Measurements from ENCODE around the gene STAG3.
"Not testable (repeated sequence)": the region's sequence is repeated elsewhere in the genome, so short reads cannot be mapped to it uniquely, and the experiment has no call there.

STAG3 gene

DNA sequence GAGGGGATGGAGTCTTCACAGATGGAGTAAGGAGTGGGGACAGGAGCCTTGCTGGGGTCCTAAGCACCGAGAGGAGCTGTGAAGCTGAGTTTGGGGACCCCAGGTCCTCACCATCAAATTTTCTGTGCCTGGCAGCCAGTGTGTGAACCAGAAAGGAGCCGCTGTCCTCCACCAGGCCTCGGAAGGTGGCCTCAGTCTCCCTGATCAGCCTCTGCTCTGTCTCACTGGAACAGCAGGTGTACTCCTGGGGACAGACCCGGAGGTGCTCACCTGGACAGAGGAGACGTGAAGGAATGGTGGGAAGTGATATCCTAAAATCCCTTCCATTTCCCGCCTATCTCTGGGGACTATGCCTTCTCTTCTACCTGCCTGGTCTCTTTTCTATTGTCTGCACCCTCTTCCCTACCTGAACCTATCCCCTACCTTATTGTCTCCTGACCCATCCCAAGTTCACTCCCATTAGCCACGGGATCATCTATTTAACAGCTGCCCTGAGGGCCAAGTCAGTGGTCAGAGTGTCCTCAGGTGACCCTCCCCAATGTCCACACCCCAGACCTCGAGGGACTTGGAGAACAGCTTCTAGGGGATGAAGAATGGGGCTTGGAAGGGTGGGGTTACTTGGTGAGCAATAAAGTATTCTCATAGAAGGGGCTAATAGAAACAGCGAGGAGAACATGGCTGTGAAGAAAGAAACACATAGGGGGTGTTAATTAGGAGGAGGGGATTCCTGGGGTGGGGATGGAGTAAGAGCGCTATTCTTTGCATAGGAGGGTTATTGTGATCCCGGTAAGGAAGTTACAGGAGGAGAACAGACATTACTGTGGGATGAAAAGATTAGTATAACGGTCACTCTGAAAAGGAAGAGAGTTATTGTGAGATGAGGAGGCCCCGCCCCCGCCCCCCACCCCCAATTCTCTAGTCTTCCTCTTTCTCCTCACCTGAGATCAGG, 1.3 kb upstream of the STAG3 start:
- no peak for DNase-seq

DNA sequence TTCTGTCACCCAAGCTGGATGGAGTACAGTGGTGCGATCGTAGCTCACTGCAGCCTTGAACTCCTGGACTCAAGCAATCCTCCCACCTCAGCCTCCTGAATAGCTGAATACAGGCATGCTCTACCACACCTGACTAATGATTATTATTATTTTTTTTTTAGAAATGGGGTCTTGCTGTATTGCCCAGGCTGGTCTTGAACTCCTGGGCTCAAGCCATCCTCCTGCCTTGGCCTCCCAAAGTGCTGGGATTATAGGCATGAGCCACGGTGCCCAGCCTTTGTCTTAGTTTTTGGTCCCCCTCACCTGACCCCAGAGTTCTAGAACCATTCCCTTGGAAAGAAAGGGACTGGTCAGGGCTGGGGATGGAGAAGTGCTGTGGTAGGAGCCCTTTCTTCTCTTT, 2.4 kb downstream of the STAG3 start:
- DNase-seq, result not testable (repeated sequence)

DNA sequence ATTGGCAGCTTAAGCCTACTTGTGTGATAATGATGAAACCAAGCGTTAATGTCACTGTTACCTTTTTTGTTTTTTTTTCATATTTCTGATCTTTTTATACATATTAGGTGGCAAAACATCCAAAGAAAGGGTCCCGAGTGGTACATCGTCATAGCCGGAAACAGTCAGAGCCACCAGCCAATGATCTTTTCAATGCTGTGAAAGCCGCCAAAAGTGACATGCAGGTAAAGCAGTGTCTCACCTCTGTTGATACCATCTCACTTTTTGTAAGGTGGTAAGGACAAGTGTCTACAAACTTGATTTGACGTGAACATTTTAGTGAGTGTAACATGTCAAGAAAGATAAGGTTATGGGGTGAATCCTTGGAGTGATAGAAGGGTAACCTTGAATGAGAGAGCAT, 4.9 kb downstream of the STAG3 start:
- DNase-seq, result not testable (repeated sequence)

DNA sequence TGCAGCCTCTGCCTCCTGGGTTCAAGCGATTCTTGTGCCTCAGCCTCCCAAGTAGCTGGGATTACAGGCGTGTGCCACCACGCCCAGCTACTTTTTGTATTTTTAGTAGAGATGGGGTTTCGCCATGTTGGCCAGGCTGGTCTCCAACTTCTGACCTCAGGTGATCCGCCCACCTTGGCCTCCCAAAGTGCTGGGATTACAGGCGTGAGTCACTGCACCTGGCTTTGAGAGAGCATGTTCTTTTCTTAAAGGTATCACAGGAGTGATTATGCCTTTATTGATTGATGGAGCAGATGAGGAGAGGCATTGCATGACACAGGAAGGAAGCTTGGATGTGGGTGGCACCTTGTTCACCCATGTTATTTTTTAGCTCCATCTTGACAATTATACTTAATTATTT, 5.4 kb downstream of the STAG3 start:
- DNase-seq, result not testable (repeated sequence)

DNA sequence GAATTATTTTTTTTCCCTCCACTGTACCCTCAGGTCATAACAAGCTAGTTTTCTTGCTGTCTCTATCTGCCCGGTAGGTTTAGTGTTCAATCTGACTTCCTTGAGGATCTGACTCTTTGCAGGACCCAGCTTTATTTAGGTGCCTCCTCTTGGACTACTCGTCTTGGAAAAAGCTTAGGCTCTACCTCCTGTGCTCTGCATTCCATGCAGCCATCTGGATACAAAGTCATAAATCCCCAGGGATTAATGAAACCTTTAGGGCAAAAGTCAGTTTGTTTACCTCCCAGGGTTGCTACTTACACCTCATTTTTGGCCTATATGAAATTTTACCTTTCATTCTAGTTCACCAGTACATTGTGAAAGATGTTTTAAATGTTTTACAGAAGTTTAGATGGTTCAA, 8.0 kb downstream of the STAG3 start:
- no peak for DNase-seq

DNA sequence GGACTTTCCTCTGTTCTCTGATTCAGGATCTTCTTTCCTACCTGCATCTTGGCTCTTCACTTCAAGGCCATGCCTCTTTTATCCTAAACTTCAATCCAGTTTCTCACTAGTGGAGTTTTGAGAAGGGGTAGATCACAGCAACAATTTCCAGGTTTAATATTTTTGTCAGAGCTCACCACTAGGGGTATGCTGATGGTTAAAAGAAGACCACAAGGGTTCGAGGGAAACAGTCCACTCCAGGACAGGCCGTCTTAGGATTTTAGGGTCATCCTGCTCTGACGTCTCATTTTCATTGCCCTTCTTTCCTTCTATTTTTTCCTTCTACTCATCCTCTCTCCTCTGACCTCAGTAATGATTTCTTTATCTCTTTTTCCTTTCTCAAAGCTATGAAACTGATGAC, 11.3 kb downstream of the STAG3 start:
- no peak for DNase-seq

DNA sequence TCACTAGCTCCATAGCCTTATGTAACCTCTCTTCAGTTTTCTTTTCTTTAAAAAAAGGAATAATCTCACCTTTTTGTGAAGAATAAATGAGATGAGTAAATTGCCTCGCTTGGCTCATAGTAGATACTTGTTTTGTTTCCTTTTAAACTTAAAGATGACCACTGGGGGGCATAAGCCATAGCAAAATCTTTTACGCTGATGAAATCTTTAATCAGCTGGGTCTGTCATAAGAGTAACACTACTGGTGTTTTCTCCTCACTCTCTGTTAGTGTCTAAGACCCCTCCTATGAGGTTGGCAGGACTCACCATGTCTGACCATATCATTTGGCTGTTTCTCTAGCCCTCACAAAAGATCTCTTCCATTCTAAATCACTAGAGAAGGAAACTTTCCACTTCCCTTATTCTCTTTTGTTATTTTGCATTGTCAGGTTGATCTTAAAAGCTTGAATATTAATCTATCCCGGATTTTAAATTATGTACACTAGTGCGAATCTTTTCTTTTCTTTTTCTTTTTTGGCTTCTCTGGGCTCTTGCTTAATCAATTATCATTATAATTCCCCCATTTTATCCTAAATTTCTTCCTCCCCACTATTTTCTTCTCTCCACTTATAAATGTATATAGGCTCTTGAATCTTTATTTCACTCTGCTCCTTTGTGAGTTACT, 12.5 kb downstream of the STAG3 start:
- no peak for DNase-seq

DNA sequence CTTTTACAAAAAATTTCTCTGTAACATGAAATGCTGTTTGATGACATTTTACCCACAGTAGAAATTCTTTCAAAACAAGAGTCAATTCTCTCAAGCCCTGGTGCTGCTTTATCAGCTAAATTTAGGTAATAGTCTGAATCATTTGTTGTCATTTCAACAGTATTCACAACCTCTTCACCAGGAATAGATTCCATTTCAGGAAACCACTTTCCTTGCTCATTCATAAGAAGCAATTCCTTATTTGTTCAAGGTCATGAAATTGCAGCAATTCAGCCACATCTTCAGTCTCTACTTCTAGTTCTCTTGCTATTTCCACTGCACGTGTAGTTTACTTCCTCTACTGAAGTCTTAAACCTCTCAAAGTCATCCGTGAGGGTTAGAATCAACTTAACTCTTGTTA, 14.1 kb downstream of the STAG3 start:
- DNase-seq, result no peak

DNA sequence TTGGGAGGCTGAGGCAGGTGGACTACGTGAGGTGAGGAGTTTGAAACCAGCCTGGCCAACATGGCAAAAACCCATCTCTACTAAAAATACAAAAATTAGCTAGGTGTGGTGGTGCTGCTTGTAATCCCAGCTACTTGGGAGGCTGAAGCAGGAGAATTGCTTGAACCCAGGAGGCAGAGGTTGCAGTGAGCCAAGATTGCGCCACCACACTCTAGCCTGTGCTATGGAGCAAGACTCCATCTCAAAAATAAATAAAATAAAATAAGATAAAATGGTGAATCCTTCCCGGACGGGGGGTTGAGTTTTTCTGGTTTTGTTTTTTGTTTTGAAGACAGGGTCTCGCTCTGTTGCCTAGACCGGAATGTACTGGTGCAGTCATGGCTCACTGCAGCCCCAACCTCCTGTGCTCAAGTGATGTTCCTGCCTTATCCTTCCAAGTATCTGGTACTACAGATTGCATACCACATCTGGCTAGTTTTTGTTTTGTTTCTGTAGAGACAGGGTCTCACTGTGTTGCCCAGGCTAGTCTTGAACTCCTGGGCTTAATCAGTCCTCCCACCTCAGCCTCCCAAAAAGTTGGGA, 14.7 kb downstream of the STAG3 start:
- not testable (repeated sequence) for DNase-seq

DNA sequence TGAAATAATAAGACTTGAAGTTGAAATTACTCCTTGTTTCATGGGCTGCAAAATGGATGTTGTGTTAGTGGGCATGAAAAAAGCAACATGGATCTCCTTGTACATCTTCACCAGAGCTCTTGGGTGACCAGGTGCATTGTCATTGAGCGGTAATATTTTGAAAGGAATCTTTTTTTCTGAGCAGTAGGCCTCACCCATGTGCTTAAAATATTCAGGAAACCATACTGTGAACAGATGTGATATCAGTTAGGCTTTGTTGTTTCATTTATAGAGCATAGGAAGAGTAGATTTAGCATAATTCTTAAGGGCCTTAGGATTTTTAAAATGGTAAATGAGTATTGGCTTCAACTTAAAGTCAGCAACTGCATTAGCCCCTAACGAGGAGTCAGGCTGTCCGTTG, 15.3 kb downstream of the STAG3 start:
- no peak for DNase-seq

DNA sequence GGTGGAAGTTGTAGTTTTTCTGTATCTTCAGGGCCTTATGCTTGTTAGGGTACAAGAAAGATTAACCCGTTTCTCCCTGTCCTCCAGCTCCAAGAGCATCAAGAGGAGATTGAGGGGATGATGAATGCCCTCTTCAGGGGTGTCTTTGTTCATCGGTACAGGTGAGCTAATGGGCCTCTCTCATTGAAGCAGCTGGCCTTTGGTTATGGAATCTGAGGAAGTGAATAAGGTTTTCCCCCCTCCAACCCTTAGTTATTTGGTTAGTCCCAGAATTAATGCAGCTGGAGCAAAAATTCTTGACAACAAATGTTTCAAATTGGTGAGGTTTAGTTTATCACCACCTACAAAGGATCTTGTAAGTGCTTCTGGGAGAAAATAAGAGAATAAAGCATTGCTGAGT, 17.5 kb downstream of the STAG3 start:
- DNase-seq, result no peak

DNA sequence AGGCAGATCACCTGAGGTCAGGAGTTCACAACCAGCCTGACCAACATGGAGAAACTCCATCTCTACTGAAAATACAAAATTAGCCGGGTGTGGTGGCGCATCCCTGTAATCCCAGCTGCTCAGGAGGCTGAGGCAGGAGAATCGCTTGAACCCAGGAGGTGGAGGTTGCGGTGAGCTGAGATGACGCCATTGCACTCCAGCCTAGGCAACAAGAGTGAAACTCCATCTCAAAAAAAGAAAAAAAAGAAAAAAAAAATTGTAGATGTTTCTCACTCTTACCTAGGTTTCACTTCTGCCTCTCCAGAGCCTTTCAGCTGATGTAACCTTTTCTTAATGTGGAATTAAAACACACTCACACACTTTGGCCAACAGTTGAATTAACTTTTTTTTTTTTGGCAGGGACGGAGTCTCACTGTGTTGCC, 18.2 kb downstream of the STAG3 start:
- DNase-seq, result not testable (repeated sequence)

DNA sequence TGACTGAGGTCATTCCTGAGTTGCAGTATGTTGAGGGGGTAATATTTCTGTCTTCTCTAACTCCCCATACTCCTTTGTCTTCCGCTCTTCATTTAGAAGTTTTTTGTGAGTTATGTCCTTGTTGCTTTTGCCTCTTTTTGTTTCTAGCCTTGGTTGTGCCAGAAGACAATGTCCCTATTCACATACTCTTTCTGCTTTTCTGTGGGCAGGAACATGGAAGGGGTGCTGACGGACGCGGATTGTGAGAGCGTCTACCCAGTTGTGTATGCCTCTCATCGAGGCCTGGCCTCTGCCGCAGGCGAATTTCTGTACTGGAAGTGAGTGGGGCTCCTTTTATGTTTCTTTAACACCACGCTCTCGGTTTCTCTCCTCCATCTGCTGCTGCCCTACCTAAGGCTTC, 20.5 kb downstream of the STAG3 start:
- no peak for DNase-seq

DNA sequence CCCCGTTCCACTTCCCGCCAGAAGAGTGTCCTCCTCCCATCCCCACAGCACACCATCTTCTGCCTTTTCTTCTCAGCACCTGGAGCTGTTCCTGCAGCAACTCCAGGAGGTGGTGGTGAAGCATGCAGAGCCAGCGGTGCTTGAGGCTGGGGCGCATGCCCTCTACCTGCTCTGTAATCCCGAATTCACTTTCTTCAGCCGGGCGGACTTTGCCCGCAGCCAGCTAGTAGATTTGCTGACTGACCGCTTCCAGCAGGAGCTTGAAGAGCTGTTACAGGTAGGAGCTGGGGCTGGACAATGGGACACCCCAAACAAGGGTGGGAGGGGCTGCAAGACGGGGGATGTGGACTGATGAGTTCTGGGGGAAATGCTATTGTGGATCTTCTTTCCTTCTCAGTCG, 23.0 kb downstream of the STAG3 start:
- no peak for DNase-seq

DNA sequence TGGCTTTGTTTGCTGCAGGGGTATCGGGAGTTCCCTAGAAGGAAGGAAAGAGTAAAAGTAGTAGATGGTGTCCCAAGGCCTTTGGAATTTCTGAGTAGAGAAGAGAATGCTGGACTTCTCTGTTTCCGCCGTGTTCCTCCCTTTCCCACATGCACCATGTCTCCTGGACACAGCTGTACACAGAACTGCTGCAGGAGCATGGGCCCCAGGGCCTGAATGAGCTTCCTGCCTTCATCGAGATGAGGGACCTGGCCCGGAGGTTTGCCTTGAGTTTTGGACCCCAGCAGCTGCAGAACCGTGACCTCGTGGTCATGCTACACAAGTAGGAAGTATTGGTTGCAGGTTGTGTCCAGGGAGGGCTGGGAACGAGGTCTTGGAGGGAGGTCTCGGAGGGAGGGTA, 26.7 kb downstream of the STAG3 start:
- no peak for DNase-seq

DNA sequence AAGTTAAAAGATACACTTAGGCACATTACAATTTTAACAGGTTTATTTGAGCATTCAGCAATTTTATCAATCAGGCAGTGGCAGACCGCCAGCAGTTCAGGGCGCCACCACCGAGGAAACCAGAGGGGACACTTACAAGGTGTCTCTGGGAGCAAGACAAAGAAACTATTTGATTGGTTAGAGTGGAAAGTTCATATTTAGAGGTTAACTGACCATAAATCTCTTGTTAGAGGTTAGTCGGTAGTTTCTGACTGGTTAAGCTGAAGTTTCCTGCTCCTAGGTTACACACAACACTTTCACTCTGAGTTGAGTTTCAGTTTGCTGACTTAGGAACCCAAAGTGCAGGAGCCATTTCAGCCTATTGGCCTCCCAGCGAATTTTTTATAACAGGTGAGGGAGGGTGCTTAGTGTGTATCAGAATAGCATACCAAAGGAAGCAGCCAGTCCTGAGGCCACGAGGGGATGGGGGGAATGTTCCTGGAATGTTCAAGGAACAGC, 31.2 kb downstream of the STAG3 start:
- DNase-seq, result no peak

DNA sequence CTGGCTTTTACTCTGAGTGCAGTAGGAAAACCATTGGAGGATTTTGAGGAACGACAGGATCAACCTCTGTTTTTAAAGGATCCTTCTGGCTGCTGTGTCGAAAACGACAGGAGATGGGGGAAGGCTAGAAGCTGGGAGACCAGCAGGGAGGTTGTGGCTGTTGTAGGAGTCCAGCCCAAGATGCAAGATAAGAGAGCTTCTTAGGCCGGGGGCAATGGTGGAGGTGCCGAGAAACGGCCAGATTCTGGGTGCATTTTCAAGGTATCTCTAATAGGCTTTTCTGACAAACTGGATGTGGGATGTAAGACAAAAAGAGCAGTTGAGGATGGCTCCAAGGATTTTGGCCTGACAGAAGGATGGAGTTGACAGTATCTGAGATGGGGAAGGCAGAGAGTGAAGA, 31.8 kb downstream of the STAG3 start:
- DNase-seq, result no peak

DNA sequence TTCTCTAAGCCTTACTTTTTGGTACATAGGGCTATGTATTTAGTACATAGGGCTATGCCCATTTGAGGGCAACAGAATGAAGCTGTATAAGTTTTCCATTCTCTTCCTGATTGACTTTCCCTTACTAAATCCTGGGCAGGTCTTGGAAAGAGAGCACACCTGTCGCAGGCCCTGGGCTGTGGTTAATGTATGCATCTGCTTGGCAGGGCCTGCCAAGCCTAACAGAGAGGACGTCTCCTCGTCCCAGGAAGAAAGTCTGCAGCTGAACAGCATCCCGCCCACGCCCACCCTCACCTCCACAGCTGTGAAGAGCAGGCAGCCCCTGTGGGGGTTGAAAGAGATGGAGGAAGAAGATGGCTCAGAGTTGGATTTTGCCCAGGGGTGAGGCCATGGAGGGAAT, 33.1 kb downstream of the STAG3 start:
- DNase-seq, result no peak

DNA sequence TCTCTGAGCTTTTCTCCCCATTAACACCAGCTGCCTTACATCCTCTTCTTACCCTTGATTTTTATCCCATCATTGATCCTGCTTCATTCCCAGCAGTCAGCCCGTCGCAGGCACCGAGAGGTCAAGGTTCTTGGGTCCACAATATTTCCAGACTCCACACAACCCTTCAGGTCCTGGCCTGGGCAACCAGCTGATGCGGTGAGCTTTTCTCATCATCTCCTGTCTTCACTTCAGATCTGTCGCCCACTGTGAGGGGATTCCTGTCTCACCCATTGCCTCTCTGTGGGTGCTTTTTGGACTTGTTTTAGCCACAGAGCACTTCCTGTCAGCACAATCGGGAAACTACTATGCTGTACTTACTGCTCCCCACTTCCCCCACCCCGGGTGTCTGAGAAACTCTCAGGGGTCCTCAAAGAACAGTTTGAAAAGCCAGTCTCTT, 33.6 kb downstream of the STAG3 start:
- DNase-seq, result no peak

DNA sequence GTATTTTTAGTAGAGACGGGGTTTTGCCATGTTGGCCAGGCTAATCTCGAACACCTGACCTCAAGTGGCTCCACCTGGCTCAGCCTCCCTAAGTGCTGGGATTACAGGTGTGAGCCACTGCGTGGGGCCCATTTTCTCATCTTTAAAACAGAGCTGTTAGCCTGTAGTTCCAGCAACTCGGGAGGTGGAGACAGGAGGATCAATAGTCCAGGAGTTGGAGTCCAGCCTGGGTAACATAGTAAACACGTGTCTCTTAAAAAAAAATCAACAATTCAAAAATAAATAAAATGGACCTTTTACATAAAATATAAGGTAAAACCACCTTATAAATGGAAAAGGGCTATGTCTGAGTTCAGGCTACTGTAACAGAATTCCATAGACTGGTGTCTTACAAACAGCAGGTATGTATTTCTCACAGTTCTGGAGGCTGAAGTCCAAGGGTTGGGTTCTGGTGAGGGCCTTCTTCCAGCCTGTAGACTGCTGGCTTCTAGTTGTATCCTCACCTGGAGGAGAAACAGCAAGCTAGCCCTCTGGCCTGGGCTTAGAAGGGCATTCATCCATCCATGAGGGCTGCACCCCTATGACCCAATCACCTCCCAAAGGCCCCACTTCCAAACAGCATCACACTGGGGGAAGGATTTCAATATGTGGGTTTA, 35.0 kb downstream of the STAG3 start:
- DNase-seq, result no peak

DNA sequence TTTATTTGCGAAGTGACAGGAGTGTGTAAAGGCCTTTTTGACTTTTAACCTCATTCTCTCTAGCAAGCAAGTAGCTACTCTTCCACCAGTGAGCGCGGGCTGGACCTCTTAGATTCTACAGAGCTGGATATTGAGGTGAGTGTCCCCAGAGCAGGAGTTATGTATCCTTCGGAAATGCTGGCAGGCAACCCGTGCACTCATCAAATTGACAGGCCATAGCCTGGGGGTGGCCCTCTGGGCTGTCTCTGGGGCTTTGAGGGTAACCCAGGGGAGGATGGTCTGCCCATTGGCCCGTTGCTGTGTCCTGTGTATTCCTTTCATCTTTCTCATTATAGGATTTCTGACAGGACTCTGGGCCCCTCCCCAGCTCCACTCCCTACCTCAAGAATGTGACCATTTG, 36.0 kb downstream of the STAG3 start:
- no peak for DNase-seq

DNA sequence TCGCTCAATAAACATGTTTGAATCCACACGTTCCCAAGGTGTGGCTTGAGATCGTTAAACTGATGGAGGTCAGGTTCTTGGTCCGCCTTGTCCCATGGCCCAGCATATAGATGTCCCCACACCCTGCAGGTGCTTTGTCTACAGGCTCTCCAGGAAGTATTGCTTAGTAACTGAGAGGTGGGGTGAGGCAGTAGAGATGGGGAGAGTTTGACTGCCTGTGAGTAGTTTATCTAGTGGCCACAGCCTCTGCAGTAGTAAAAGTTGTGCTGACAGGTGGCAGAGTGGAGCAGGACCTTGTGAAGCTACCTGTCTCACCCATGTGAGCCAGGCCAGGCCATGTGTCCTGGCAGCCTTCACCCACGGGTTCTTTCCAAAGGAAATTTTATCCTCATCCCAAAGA, 36.6 kb downstream of the STAG3 start:
- DNase-seq, result not testable (repeated sequence)

DNA sequence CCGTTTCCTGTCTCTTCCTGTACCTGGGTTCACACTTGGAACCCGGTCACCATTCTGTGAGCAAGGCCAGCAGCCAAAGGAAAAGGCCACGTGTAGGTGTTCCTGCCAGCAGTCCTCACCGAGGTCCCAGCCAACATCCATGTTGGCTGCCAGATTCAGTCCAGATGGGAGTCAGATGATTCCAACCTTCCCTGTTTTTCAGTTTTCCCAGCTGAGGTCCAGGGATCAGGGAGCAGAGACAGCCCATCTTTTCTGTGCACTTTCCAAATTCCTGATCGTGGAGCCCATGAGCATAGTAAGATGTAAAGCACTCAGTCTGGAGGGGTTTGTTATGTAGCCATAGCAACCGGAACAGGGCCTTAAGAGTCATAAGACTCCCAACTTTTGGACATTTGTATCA, 38.2 kb downstream of the STAG3 start:
- no peak for DNase-seq

Data from NCI-H1436 treated with DMSO at 0.1 percent for 48 hours (cell line).